ENCODE data around the gene GLT8D1. TPM values are rescaled to one million over a fixed set of nuclear protein-coding genes. Genes with fewer than 3 reads are reported as not detected.

The GLT8D1 gene
- total and polyA plus RNA-seq, 2 of the 4 experiments (the other 2 are of a cell fraction): 87.8 to 124 TPM

- Histone ChIP-seq H3K18ac (ENCODE audit: low read depth, low read length) (no peak overlapping the region), H4K20me1 (ENCODE audit: insufficient read depth, low read length) (no peaks in the 10 kb centered on the region), H3K79me1 (ENCODE audit: low read depth in 1 of 2, low read length in 2 of 2) (no peaks in the 10 kb centered on the region), H3K4me1 (ENCODE audit: control insufficient read depth, insufficient read depth, low read length) (no peaks in the 10 kb centered on the region), H3K36me3 (ENCODE audit: control insufficient read depth, insufficient read depth, low read length) (peaks cover 29% of the 10 kb centered on the region), H3K56ac (ENCODE audit: extremely low read depth, insufficient read depth, low read length) (no peak overlapping the region), H3K4ac (ENCODE audit: low read depth, low read length) (no peak overlapping the region), H3K4me2 (ENCODE audit: low read depth, low read length) (no peak overlapping the region), H3K9me3 (ENCODE audit: control insufficient read depth, insufficient read depth, low read length) (no peaks in the 10 kb centered on the region), H3K9me1 (ENCODE audit: insufficient read depth, low read length) (no peaks in the 10 kb centered on the region), H3K27ac (ENCODE audit: insufficient read depth, low read length) (no peak overlapping the region), H3K9ac (ENCODE audit: low read depth, low read length) (no peak overlapping the region), H3K27me3 (ENCODE audit: control insufficient read depth, insufficient read depth, low read length) (no peaks in the 10 kb centered on the region), H2AK9ac (replicated peaks; ENCODE audit: low read depth, low read length, poor library complexity) (no peak overlapping the region), H2AK5ac (ENCODE audit: low read depth, low read length) (no peak overlapping the region), H4K91ac (ENCODE audit: insufficient read depth, low read depth, low read length) (no peak overlapping the region), H4K5ac (ENCODE audit: low read depth, low read length) (no peak overlapping the region), H4K8ac (ENCODE audit: low read depth in 2 of 2, low read length in 2 of 2) (no peak overlapping the region), H2BK120ac (ENCODE audit: low read depth, low read length) (no peak overlapping the region), H3K4me3 (ENCODE audit: insufficient read depth, low read depth, low read length) (no peak overlapping the region), H3K14ac (replicated peaks; ENCODE audit: low read depth, low read length) (no peak overlapping the region), H2BK20ac (ENCODE audit: low read depth, low read length) (no peak overlapping the region), H3K23ac (ENCODE audit: low read depth, low read length) (no peak overlapping the region), H2AFZ (replicated peaks; ENCODE audit: low read length, poor library complexity) (no peak overlapping the region), H2BK15ac (ENCODE audit: low read depth, low read length) (no peak overlapping the region), H2BK5ac (ENCODE audit: low read depth, low read length, poor library complexity, severe bottlenecking) (no peak overlapping the region)
- POLR2A ChIA-PET (ENCODE audit: unreplicated experiment): no interaction called here
- no peak for DNase-seq
- intact Hi-C loops (cut with micrococcal nuclease): loop anchor here (1.0 to 5.0 kb wide), 3 partner anchors 77 to 244 kb away; no protein-coding TSS in a partner anchor
- no peak for ATAC-seq (ENCODE audit: low read depth)
- in situ Hi-C loops (cut with MboI; ENCODE audit: low sequenced_read_pairs): loop anchor here (10.0 kb wide), 1 partner anchor 332 kb away; no protein-coding TSS in a partner anchor
- 100% methylated on average over 4 of the region's 5 CpGs; no CpG with 5 or more reads in 1 of the 2 experiments for WGBS, 2 experiments (ENCODE audit: extremely low coverage in 2 of 2, insufficient read length in 1 of 2)
- TF ChIP-seq RFX5 (IDR thresholded peaks at IDR 0.05; ENCODE audit: low read depth, low read length) (no peak), MAFK (IDR thresholded peaks at IDR 0.05; ENCODE audit: low read depth, low read length) (no peak), NFE2L2 (IDR thresholded peaks at IDR 0.05; ENCODE audit: low read depth, low read length) (no peak), BHLHE40 (IDR thresholded peaks at IDR 0.05; ENCODE audit: low read depth, low read length) (no peak), CHD1 (IDR thresholded peaks at IDR 0.05; ENCODE audit: low read depth, low read length) (no peak), ELK1 (IDR thresholded peaks at IDR 0.05; ENCODE audit: borderline replicate concordance, low read depth, low read length) (no peak), SMC3 (IDR thresholded peaks at IDR 0.05; ENCODE audit: low read depth, low read length) (no peak)
- dilution Hi-C loops (cut with HindIII; ENCODE audit: low sequenced_read_pairs, unreplicated experiment): no loop called here
- CTCF ChIA-PET: no interaction called here
- BruUV-seq (replicated peaks): no TSS peak
These were observed 37.6 kb upstream of the GLT8D1 start for GRCh38 chr3:52743152-52743551.

Measured in IMR-90 (cell line).